GM19397 (cell line): ENCODE data around the gene APOF.
"Not testable (repeated sequence)": the region's sequence is repeated elsewhere in the genome, so short reads cannot be mapped to it uniquely, and the experiment has no call there.

ENCODE experiments used
- ATAC-seq: cut with Tn5 transposase; IDR thresholded peaks from one replicate; pipeline ENCODE4 v1.9.1; 2021; ENCODE audit warnings: mild to moderate bottlenecking, moderate library complexity; ENCODE audit not compliant: unreplicated experiment

APOF gene

DNA sequence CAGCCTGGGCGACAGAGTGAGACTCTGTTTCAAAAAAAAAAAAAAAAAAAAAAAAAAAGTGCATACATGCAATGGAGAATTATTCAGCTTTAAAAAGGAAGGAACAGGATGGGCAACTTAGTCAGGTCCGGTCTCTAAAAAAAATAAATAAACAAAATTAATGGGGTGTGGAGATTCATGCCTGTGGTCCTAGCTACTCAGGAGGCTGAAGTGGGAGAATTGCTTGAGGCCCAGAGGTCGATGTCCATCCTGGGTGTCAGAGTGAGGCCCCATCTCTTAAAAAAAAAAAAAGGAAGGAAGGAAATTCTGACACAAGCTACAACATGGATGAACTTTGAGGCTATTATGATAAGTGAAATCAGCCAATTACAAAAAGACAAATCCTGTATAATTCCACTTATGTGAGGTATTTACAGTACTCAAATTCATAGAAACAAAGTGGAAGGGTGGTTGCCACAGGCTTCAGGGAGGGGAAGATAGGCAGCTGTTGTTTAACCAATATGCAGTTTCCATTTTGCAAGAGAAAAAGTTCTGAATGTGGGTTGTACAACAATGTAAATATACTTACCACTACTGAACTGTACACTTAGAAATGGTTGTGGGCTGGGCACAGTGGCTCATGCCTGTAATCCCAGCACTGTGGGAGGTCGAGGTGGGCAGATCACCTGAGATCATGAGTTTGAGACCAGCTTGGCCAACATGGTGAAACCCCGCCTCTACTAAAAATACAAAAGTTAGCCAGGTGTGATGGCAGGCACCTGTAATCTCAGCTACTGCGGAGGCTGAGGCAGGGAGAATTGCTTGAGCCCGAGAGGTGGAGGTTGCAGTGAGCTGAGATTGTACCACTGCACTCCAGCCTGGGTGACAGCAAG is 12.3 kb upstream of the APOF start:
- ATAC-seq: peak; percentile 46

DNA sequence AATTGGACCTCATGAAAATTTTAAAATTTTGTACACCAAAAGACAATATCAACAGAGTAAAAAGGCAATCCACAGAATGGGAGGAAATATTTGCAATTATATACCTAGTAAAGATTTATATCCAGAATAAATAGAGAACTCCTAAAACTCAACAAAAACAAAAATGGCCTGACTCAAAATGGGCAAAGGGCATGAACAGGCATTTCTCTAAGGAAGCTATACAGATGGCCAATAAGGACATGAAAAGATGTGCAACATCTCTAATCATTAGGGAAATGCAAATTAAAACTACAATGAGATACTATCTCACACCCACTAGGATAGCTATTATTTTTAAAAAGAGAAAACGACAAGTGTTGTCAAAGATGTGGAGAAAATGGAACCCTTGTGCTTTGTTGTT is 10.9 kb upstream of the APOF start:
- ATAC-seq: no peak

DNA sequence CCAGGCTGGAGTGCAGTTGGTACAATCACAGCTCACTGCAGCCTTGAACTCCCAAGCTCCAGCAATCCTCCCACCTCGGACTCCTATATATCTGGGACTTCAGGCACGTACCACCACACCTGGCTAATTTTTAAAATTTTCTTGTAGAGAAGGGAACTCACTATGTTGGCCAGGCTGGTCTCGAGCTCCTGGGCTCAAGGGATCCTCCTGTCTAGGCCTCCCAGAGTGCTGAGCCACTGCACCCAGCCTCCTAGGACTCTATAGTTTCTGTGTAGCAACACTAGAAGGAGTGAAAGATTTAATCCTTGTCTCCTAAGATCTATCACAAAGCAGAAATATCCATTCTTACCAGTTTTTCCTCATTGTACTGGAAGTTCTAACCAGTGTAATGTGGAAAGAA is 4.3 kb upstream of the APOF start:
- no peak for ATAC-seq

DNA sequence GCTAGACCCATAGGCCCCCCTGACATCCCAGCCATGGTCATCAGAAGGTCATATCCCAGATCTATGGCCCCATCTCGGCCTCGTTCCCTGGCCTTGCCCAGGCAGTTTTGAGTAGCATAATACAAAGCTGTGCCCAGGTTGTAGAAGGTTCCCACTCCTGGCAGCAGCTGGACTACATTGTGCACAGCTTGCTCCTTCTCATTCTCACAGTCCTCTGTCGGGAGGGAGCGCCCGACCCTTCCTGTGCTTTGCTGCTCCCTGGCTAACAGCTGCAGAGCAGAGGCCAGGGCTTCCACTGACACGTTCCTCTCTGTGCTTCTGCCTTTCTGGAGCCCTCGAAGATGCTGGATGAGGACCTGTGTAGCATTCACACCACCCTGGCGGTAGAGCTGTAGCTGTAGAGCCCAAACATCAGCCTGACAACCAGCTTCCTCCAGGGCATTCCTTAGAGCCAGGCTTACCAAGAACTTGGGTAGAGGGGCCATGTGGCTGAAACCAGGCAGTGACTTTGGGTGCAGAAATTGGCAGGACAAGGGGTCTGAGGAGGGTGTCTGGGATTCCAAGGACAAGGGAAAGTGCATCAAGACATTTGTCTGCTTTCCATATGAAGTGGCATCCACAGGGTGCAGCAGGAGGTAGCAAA is 1.0 kb downstream of the APOF start:
- ATAC-seq: no peak

DNA sequence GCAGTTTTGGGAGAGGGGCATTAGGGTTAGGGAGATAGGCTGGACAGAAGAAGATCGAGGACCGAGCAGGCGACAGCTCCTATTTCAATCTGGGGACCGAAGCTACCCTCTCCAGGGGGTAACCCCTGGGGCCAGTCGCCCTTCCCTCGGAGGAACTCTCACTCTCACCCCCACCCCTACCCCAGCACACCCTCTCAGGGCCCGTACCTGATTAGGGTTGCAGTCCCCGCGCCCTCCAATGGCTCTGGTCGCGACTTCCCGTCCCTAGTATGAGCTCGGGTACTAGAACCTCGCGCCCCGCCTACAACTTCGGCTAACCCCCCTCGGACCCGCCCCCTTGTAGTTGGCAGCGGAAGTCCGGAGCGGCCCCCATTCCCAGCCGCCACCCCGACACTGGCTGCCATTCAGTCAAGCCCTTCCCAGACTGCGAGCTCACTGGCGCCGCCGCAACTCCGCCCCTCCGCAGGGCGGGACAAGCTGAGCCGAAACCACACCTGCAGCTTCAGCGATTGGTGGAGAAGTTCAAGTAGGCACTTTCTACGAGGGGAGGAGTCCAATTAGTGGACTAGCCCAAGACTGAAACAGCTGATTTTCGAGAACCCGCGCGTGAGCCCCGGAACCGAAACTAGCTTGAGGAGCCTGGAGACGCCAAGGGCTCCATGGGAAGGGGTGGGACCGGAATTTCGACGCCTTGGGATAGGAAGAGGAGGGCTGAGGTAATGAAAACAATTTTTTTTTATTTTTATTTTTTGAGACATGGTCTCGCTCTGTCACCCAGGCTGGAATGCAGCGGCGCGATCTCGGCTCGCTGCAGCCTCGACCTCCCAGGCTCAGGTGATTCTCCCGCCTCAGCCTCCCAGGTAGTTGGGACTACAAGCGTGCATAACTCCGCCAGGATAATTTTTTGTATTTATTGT is 2.5 kb downstream of the APOF start, which contains the start of gene STAT2:
Gene STAT2, minus strand, starts transcription at position 257 of the 917 bp plus-strand sequence. CDS start 3,536 bp downstream, outside the sequence.
- ATAC-seq: peak; percentile 96

DNA sequence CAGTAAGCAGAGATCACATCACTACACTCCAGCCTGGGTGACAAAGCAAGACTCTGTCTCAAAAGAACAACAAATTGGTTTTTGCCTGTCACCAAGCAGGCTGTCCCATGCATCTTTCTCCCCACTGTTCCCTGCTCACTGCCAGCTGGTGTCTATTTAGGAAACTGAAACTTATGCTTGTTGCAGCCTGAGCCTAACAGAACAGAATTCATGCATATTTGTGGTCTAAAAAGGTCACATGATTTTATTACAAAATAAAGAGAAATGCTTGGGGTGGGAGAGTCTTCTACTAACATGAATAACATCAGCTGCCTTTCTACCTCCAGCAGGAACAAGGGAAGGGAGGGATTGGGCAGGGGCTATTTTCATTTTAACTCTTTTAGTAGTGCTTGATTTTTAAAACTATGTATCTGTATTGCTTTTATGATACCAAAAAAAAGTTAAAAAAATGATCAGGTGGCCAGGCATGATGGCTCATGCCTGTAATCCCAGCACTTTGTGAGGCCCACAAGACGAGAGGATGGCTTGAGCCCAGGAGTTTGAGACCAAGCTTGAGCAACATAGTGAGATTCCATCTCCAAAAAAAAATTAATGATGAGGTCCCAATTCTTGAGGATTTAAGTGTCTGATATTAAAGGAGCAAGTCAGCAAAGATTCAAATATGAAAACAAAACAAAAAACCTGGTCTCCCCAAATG is 3.7 kb downstream of the APOF start:
- ATAC-seq: no peak

DNA sequence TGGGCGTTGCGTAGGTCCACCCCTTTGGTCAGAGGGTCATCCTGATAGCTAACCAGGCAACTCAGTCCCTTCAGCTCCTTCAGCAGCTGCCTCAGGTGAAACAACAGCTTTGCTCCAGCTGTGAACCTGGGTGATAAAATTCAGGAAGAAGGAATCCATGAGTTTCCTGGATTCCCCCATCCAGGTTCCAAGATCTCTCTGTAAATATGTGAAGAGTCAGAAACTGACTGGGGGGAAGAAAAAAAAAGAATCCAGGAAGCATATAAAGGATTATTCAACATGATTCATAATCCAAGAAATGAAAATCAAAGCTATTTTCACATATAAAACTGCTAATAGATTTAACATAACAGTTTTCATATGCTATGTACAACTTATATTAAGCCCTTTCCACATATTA is 11.3 kb downstream of the APOF start:
- ATAC-seq: no peak

DNA sequence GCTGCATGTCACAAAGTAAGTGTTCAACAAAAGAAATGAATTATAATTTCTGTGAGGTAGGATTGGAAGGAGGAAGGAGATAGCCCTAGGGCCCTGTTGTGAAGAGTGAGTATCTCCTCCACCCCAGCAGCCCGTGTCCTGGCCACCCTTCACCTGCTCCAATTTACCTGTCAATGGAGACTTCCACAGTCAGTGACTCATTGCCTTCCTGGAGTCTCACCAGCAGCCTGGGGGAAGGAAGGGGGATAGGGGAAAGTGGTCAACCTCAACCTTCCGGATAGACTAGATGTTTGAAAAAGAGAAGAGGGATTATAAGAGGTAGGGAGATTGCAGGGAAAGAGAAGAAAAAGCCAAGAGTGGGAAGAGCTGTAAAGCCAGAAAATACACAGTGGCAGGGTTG is 12.0 kb downstream of the APOF start:
- no peak for ATAC-seq

DNA sequence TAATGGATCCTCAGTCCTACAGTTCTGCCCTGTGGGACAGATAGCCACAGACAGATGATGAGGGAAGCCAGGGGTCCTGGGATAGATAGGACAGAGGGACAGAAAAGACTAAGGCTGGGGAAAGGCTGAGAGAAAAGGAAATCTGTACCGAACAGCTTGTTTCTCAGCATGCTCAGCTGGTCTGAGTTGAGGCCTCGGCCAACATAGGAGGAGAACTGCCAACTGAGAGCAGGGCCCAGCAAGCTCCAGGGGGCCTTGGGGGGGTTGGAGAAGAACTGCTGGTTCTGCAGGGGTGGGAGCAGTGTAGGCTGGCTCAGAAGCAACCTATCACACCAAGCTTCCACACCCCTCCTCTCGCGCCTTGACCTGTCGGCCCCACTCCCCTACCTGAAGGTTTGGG is 13.9 kb downstream of the APOF start:
- ATAC-seq: no peak

DNA sequence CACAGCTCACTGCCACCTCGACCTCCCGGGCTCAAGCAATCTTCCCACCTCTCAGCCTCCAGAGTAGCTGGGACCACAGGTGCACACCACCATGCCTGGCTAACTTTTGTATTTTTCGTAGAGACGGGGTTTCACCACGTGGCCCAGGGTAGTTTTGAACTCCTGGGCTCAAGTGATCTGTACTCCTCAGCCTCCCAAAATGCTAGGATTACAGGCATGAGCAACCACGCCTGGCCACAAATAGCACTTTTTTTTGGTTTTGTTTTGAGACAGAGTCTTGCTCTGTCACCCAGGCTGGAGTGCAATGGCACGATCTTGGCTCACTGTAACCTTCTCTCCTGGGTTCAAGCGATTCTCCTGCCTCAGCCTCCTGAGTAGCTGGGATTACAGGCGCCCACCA is 15.4 kb downstream of the APOF start:
- ATAC-seq: not testable (repeated sequence)

DNA sequence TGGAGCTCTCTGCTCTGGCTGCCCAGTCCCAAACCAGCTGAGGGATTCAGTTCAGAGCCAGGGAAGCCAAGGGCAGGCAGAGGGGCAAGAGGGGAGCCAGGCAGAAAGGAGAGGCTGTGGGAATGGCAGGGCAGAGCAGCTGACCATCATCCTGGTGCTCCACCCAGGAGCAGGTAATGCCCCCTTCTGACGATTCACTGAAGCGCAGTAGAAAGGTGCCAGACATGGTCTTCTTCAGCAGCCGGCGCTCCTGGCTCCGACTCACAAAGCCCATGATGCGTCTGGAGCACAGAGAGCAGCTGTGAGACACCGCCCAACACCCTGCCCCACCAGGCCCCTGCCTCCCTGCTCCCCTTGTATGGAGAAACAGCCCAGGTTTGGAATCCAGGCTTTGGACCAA is 16.0 kb downstream of the APOF start:
- no peak for ATAC-seq

DNA sequence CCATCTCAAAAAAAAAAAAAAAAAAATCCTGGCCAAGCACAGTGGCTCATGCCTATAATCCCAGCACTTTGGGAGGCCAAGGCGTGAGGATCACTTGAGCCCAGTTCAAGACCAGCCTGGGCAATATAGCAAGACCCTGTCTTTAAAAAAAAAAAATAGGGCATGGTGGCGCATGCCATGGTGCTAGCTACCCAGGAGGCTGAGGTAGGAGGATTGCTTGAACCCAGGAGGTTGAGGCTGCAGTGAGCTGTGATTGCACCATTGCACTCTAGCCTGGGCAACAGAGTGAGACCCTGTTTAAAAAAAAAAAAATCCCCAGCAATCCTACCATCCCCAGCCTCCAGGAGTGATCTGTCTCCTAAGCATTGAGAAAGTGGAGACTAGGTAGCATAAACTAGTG is 20.4 kb downstream of the APOF start:
- ATAC-seq: not testable (repeated sequence)

DNA sequence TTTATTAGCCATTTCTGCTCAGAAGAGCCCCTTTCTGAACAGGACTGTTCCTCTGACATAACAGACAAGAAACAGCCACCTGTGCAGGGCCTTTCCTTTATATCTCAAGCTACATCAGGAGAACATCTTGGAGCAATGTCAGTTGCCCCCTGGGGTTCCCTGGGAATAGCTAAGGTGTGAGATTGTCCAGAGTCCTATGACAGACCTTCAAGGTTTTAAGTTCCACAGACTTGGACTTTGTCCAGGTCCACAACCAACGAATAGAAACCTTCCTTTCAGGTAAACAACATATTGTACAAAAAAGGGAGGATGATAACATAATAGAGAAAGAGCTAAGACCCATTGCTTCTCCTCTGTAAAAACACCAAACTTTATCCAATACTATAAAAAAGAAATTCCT is 21.0 kb downstream of the APOF start:
- no peak for ATAC-seq

DNA sequence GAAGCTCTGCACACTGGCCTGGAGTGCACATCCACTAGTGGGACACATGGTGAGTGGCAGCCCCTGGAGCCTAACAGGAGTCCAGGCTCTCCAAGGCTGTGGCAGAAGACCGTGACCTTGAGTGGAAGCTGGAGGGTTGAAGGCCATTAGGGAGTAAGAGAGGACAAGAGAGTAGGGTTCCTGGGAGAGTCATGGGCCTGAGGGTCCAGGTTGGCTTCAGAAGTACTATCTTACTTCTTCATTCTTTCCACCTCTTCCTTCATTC is 23.6 kb downstream of the APOF start:
- no peak for ATAC-seq

DNA sequence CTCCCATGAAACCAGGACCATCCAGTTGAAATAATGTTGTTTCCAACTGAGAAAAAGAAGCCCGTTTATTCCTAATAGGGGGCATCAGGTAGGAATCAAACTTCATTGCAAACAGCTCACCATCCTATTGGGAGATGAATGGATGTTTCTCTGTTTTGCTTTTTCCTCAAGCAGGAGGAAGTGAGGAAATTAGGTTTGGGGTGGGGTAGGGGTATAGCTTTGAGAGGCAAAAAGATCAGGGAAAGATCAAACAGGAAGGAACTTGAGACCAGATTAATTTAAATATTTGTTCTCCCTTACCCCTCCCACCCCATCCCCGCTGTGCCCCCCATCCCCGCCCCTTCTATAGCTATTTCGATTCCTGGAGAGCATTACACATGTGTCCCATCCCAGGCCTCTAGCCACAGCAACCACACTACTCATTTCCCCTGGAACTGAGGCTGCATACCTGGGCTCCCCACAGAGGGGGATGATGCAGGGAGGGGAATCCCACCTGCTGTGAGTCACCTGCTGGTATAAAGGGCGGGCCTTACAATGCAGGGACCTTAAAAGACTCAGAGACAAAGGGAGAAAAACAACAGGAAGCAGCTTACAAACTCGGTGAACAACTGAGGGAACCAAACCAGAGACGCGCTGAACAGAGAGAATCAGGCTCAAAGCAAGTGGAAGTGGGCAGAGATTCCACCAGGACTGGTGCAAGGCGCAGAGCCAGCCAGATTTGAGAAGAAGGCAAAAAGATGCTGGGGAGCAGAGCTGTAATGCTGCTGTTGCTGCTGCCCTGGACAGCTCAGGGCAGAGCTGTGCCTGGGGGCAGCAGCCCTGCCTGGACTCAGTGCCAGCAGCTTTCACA is 24.1 kb downstream of the APOF start, which contains the start of gene IL23A:
Gene IL23A, plus strand, starts transcription at position 577 of the 850 bp plus-strand sequence. Its CDS starts 161 bp downstream, at position 738.
- no peak for ATAC-seq

DNA sequence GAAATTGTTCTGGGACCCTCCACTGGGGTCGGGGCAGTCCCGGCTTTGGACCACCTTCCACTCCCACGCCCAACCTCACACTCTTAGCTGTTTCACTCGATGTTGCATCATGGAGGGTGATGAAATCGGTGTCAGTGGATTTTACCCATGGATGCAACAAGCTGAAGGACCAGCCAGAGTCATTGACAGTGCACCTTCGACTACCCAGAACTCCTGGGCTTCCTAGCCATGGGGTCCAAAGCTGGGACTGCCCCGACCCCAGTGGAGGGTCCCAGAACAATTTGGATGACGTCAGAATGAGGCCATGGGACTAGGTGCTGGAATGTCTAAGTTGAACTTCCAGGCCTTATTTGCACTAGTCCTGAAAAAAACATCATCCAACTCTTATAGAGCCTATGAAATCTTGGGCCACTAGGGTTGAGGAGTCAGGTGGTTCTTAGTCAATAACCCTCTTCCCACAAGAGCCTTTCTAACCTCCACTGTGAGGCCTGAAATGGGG is 24.9 kb downstream of the APOF start:
- ATAC-seq: no peak

DNA sequence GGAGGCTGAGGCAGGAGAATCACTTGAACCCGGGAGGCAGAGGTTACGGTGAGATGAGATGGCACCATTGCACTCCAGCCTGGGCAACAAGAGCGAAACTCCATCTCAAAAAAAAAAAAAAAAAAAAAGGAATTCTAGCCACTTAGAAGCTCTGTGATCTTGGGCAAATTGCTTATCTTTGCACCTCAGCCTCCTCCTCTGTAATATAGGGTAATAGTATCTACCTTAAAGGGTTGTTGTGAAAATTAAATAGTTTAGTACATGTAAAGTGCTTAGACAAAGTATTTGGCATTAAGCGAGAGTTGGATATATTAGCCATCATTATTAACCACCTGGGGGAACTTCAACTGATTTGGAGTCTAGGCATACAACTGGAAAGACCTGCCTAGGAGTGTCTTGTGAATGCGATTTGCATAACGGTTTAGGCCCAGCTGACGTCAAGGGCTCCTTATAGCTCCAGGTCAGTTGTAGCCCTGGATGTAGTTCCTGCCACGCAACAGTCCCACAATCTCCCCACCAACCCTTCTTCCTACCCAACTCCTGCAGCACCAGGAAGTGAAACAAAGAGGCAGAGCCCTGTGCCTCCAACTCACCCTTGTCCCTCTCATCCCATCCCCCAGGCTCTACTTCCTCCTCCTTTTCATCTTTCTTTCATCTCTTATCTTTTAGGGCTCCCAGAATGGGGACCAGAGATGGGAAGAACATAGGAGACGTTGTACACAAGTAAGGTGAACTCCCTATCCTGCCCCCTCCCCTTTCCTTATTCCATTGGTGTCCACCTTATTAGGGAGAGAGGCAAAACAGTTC is 26.1 kb downstream of the APOF start:
- ATAC-seq: no peak

DNA sequence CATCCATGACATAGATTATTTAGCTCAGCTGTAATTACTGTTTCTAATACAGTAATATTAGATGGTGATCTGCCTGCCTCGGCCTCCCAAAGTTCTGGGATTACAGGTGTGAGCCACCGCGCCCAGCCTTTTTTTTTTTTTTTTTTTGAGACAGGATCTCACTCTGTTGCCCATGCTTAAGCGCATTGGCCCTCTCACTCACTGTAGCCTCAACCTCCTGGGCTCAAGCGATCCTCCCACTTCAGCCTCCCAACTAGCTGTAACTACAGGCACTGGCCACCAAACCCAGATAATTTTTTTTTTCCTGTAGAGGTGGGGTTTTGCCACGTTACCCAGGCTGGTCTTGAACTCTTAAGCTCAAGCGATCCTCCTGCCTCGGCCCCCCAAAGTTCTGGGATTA is 27.1 kb downstream of the APOF start:
- not testable (repeated sequence) for ATAC-seq

DNA sequence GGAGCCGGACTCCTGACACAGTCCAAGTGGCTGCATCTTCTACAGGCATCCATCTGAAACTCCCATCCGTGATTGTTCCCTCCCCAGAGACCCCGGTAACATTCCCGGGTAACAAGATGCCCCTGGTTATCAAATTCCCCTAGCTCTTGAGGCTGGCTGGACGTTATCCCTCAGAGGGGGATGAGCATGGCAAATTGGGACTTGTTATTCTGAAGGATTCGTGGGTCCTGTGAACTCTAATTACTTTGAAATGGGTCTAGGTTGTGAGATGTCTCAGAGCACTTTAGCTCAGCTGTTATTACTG is 28.2 kb downstream of the APOF start:
- ATAC-seq: no peak
